ENCODE results near the gene FAT1. TPM values are rescaled to one million over a fixed set of nuclear protein-coding genes. Genes with fewer than 3 reads are reported as not detected.

Gene FAT1
- total and polyA plus RNA-seq, 2 donors (not counting 3 experiments of a cell fraction or from before 2014, with no cell fraction given), result 9.2 to 9.8 TPM

GRCh38 chr4:186767794-186768193, 44.1 kb upstream of the FAT1 start:
- Histone ChIP-seq H3K9me1 (replicated peaks; ENCODE audit: control insufficient read depth, extremely low read depth, insufficient read depth, low read length) (no peaks in the 10 kb centered on the region), H2AFZ (ENCODE audit: low read depth, low read length) (no peak overlapping the region), H4K20me1 (replicated peaks; ENCODE audit: control insufficient read depth, extremely low read depth, insufficient read depth, low read length) (no peaks in the 10 kb centered on the region), H3K36me3 (ENCODE audit: control insufficient read depth in 2 of 2, extremely low read depth in 1 of 2, insufficient read depth in 2 of 2, low read length in 2 of 2) (no peaks in the 10 kb centered on the region), H3K27me3 (ENCODE audit: control insufficient read depth in 2 of 2, insufficient read depth in 2 of 2, low read length in 2 of 2) (no peaks in the 10 kb centered on the region), H3K4me2 (ENCODE audit: insufficient read depth, low read length) (no peak overlapping the region), H3K4me1 (ENCODE audit: control insufficient read depth, extremely low read depth, insufficient read depth, low read length) (no peaks in the 10 kb centered on the region), H3K79me2 (ENCODE audit: control insufficient read depth, insufficient read depth, low read length) (no peaks in the 10 kb centered on the region), H3K4me3 (replicated peaks in 1 of 3; ENCODE audit: insufficient read depth in 1 of 3, low read depth in 1 of 3, low read length in 3 of 3) (no peak overlapping the region), H3K9ac (replicated peaks; ENCODE audit: extremely low read depth, insufficient read depth, low read length) (no peak overlapping the region), H3K9me3 (replicated peaks; ENCODE audit: control insufficient read depth, insufficient read depth, low read length) (no peaks in the 10 kb centered on the region), H3K27ac (ENCODE audit: insufficient read depth, low read depth, low read length) (no peak overlapping the region)
- dilution Hi-C loops (cut with MboI; ENCODE audit: extremely low pct_ligation_motif_present, low sequenced_read_pairs), result no loop called here
- intact Hi-C loops (cut with micrococcal nuclease), result no loop called here
- DNase-seq (ENCODE audit: low read depth, low spot score), result no peak
- ChIA-PET POLR2A (no interaction called here), CTCF (no interaction called here)
- BruUV-seq (replicated peaks), result no TSS peak
- FAIRE-seq, result no peak
- TF ChIP-seq MAX (IDR thresholded peaks at IDR 0.05; ENCODE audit: insufficient read depth, insufficient read length), result no peak
- TF ChIP-seq POLR2A (IDR thresholded peaks at IDR 0.05; ENCODE audit: low read depth, low read length), result no peak
- no peak for TF ChIP-seq EZH2 (IDR thresholded peaks at IDR 0.05; ENCODE audit: borderline replicate concordance, low read depth, low read length, severe bottlenecking)
- no peak for TF ChIP-seq CTCF (IDR thresholded peaks at IDR 0.05; ENCODE audit: extremely low read depth in 1 of 2, insufficient read depth in 1 of 2, low read depth in 1 of 2, low read length in 2 of 2)
- no peak for TF ChIP-seq FOS (IDR thresholded peaks at IDR 0.05; ENCODE audit: borderline replicate concordance, insufficient read depth, low read length)
- TF ChIP-seq MYC (IDR thresholded peaks at IDR 0.05; ENCODE audit: low read depth, low read length), result no peak
- no peak for TF ChIP-seq POLR2AphosphoS5 (IDR thresholded peaks at IDR 0.05; ENCODE audit: insufficient read depth, low read depth, low read length)
- TF ChIP-seq JUN (IDR thresholded peaks at IDR 0.05; ENCODE audit: borderline replicate concordance, insufficient read depth, insufficient read length, low read depth), result no peak
- no peak for TF ChIP-seq GATA2 (IDR thresholded peaks at IDR 0.05; ENCODE audit: insufficient read depth, insufficient read length, low read depth, low read length)
